ENCODE data around the gene STPG1. TPM values are rescaled to one million over a fixed set of nuclear protein-coding genes. Genes with fewer than 3 reads are reported as not detected.
"Not testable (repeated sequence)": the region's sequence is repeated elsewhere in the genome, so short reads cannot be mapped to it uniquely, and the experiment has no call there.

Gene STPG1
- 3.7 and 6.7 TPM in 2 replicates for total RNA-seq

DNA sequence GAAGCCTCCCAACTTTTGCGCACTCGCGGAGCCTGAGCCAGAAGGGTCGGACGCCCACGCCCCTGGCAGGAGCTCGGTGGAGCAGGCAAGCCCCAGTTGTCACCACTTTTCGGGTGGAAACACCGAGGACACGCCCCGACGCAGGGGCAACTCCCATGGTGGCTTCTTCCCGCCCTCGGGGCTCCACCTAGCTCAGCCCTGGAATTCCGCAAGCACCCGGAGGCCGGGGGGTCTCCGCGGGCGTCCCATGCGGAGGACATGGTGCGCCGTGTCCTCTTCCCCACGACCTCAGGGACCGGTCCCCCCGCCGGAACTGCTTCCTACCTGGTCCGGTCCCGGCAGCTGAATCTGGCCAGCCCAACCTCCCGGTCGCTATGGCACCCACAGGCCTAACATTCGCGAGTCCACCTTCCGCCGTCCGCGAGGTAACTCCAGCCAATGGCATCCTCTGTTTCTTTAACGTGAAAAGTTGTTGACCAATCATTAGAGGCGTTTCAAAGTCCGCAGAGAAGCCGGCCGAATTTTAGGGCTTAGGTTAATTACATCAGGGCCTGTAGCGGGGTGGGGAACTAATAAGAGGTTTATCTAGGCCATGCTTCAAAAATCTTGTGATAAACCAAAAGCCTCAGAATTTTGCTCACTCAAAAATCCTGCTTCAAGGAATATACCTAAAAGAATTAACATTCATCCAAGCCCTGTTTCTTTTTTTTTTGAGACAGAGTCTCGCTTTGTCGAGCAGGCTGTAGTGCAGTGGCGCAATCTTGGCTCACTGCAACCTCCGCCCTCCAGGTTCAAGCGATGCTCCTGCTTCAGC lies at the start of gene STPG1:
Gene STPG1 (minus strand): TSS at position 433 of the 814 bp plus-strand sequence. CDS start 12,394 bp downstream, outside the sequence.
- DNase-seq (ENCODE audit: extremely low read depth, low read depth, low spot score) = peak; percentile 63

DNA sequence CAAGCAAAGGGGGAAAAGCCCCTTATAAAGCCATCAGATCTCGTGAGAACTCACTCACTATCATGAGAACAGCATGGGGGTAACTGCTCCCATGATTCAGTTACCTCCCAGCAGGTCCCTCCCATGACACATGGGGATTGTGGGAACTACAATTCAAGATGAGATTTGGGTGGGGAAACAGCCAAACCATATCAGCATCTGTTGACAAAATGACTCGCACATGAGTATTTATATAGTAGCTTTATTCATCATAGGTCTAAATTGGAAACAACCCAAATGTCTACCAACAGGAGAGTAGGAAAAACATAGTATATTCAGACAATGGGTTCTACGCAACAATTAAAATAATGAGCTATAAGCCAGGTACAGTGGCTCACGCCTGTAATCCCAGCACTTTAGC lies 48.5 kb upstream of the STPG1 start:
- not testable (repeated sequence) for DNase-seq (ENCODE audit: extremely low read depth, low read depth, low spot score)

- no peak for DNase-seq (ENCODE audit: extremely low read depth, low read depth, low spot score)
Observed at GRCh38 chr1:24459551-24460266, 46.1 kb upstream of the STPG1 start.

GRCh38 chr1:24457866-24458265 lies 44.3 kb upstream of the STPG1 start:
- DNase-seq (ENCODE audit: extremely low read depth, low read depth, low spot score) = no peak

DNA sequence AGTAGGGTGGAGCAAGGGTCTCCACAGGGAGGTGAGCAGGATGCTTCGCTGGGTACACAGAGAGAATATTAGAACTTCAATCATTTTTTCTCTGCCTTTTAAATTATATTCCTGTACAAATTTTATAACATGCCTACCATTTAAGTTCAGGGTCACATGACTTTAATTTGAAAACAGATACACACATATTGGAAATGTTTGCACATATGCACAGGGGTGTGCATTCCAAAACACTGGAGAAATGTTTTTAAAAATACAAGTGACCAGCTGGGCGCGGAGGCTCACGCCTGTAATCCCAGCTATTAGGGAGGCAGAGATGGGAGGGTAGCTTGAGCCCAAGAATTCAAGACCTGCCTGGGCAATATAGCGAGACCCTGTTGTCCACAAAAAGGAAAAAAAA lies 41.7 kb upstream of the STPG1 start:
- no peak for DNase-seq (ENCODE audit: extremely low read depth, low read depth, low spot score)

DNA sequence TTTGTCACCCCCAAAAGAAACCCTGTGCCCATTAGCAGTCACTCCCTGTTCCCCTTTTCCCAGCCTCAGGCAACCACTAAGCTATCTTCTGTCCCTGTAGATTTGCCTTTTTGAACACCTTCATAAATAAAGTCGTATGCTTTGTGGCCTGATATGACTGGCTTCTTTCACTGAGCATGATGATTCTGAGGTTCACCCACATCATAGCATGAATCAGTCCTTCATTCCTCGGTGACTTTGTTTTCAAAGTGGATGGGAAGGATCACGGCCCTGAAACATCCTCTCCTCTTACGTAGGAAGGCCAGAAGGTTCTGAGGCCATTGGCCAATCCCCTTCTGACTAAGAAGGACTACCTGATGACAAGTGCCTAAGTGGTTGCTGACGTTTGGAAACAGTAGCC lies 41.1 kb upstream of the STPG1 start:
- DNase-seq (ENCODE audit: extremely low read depth, low read depth, low spot score) = no peak

DNA sequence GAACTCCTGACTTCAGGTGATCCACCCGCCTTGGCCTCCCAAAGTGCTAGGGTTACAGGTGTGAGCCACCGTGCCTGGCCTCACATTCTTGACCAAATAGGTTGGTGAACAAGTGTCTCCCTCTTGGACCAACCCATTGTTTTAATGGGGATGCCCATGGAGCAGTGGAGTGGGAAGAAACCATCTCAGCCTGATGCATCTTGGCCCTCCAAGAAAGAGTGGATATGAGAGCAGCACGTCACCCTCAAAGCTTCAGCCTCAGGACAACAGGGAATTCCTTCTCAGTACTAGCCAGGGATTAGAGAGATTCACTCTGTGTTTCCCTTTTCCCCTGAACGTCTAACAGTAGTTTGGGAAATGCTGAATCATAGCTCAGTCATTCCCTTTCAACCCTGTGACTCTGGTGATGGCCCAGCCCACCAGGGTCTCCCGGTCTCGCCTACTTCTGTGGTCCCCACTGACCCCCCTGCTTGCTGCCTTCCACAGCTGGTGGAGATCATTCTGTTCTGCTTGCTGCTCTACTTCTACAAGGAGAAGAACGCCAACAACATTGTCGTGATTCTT lies 39.4 kb upstream of the STPG1 start:
- no peak for DNase-seq (ENCODE audit: extremely low read depth, low read depth, low spot score)

- DNase-seq (ENCODE audit: extremely low read depth, low read depth, low spot score) = no peak
Observed at GRCh38 chr1:24451746-24452145, 38.2 kb upstream of the STPG1 start.

DNA sequence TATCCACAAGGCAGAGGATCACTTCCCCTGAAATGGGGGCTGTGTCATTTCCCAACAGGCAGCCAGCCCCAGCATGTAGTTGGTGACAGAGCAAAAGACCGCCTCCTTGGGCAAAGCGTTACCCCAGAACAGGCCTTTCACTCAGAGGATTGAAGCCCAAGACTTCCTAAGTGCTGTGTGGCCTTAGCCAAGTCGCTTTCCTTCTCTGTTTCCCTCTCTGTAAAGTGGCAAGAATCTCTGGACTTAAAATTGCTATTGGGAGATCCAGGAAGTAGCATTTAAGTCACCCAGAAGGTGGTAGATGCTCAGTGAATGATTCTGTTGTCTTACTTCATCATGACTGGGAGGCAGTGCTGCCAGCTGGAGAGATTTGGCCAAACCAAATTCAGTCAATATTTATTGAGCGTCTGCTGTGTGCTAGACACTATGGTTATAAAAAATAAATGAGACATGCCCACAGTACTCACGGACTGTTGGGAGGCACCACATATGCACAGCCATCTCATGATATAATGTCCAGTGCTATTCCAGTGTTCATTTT lies 37.3 kb upstream of the STPG1 start:
- DNase-seq (ENCODE audit: extremely low read depth, low read depth, low spot score) = no peak

GRCh38 chr1:24450316-24450715 lies 36.7 kb upstream of the STPG1 start:
- DNase-seq (ENCODE audit: extremely low read depth, low read depth, low spot score) = no peak

DNA sequence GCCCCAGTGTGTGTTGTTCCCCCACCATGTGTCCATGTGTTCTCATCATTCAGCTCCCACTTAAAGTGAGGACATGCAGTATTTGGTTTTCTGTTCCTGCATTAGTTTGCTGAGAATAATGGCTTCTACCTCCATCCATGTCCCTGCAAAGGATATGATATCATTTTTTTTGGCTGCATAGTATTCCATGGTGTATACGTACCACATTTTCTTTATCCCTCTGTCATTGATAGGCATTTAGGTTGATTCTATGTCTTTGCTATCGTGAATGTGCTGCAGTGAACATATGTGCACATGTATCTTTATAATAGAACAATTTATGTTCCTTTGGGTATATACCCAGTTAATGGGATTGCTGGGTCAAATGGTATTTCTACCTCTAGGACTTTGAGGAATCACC lies 32.9 kb upstream of the STPG1 start:
- not testable (repeated sequence) for DNase-seq (ENCODE audit: extremely low read depth, low read depth, low spot score)

GRCh38 chr1:24443241-24443656 lies 29.7 kb upstream of the STPG1 start:
- DNase-seq (ENCODE audit: extremely low read depth, low read depth, low spot score) = no peak

DNA sequence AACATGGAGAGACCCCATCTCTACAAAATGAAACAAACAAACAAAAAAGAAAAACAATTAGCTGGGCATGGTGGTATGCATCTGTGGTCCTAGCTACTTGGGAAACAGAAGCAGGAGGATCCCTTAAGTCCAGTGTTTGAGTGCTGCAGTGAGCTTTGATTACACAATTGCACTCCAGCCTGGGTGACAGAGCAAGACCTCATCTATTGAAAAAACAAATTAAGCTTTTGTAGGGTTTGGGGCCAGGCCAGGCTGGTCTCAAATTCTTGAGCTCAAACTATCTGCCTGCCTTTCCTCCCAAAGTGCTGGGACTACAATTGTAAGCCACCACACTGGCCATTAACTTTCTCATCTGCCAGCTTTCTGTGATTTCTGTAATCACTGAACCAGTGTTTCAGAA lies 29.2 kb upstream of the STPG1 start:
- no peak for DNase-seq (ENCODE audit: extremely low read depth, low read depth, low spot score)

DNA sequence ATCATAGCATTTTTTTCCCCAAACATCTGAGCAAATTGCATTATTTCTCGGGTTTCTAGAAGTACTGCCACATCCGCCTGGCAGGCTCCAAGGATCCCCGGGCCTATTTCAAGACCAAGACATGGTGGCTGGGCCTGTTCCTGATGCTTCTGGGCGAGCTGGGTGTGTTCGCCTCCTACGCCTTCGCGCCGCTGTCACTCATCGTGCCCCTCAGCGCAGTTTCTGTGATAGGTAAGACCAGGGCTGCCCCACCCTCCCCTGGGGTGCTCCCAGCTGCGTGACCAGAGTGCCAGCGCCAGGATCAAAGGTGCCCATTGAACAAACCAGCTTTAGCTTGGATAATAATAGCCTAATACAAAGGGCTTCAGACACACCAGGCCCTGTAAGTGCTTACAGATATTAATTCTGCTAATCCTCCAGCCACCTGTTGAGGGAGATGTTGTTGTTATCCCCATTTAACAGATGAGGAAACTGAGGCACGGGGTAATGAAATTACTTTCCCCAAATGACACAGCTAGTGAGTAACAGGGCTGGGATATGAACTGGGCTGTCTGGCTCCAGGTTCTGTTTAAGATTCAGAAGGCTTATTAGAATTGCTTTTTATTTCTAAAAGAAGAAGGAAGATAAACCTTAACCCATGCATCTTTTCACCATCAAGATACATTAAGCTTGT lies 28.6 kb upstream of the STPG1 start:
- DNase-seq (ENCODE audit: extremely low read depth, low read depth, low spot score) = no peak

- DNase-seq (ENCODE audit: extremely low read depth, low read depth, low spot score) = no peak
Observed at GRCh38 chr1:24441480-24441879, 27.9 kb upstream of the STPG1 start.

GRCh38 chr1:24440436-24440835 lies 26.9 kb upstream of the STPG1 start:
- DNase-seq (ENCODE audit: extremely low read depth, low read depth, low spot score) = no peak

- no peak for DNase-seq (ENCODE audit: extremely low read depth, low read depth, low spot score)
Observed at GRCh38 chr1:24438423-24438901, 24.9 kb upstream of the STPG1 start.

DNA sequence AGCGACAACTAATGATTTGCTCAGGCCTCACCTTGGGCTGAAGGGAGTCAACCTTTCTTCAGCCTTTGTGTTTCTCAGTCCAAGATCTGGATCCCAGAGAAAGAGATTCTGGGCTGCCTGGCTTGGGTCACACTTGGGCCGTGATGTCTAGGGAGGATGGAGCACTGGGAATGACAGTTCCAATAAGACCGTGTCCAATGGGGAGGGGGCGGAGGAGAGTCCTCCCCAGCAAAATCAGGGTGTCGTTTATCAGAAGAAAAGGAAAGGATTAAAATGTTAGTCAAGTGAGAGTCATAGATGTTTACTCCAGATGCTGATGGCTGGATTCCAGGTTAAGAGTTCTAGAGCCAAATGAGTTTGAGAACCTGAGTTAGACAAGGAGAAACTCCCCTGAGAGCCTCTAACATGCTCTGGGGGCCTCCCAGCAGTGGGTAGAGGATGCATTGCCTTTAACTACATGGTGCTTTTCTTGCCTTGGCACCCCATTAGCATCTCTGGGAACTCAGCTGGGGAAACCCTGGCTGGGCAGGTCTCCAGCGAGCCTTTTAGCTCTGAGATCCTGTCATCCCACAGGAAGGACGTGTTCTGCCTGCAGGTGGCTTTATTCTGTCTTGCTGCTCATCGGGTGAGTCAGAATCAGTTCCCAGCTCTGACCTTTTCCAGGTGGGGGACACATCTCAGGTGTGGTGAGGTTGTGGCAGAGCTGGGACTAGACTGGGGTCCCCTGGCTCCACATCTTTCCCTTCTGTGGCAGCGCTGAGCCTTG lies 24.2 kb upstream of the STPG1 start:
- no peak for DNase-seq (ENCODE audit: extremely low read depth, low read depth, low spot score)

GRCh38 chr1:24435782-24436365 lies 22.3 kb upstream of the STPG1 start:
- DNase-seq (ENCODE audit: extremely low read depth, low read depth, low spot score) = no peak

DNA sequence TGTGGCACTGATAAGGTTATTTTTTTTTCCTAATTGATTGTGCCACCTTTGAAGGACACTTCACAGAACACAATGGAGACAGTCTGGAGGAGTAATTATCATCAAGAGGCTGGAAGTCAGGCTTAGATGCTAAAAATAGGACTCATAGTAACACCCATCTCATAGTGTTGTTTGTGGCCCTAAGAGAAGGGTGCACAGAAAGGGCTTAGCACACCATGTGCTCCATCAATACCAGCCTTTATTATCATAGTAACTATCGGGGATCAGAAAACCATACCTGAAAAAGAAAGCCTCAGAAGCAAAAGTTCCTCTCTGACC lies 13.9 kb upstream of the STPG1 start:
- DNase-seq (ENCODE audit: extremely low read depth, low read depth, low spot score) = no peak

All from glomerular endothelial cell (primary cell).